ENCODE results near the gene CNNM2.

Gene CNNM2

DNA sequence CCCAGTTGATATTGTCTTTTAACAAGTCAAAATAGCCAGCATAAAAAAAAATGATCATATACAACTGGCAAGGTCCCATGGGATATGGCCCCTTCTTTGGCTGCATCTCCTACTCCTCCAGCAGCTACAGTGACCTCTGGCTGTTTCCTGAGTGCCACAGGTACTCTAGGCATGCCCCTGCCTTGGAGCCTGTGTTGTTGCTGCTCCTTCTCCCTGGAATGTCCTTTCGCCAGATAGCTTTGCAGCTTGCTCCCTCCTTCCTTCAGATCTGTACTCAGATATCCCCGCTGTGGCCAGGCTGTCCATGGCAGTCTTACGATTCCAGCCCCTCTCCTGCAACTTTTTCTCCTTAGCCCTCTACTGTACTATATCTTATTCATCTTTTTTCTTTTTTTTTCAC, 23.3 kb downstream of the CNNM2 start:
- Histone ChIP-seq H3K27ac (replicated peaks) (no peak overlapping the region), H3K27me3 (ENCODE audit: insufficient read depth, poor library complexity, severe bottlenecking) (no peaks in the 10 kb centered on the region), H3K4me3 (replicated peaks; ENCODE audit: insufficient read depth, low read length) (no peak overlapping the region)
- TF ChIP-seq, protein P1, sequence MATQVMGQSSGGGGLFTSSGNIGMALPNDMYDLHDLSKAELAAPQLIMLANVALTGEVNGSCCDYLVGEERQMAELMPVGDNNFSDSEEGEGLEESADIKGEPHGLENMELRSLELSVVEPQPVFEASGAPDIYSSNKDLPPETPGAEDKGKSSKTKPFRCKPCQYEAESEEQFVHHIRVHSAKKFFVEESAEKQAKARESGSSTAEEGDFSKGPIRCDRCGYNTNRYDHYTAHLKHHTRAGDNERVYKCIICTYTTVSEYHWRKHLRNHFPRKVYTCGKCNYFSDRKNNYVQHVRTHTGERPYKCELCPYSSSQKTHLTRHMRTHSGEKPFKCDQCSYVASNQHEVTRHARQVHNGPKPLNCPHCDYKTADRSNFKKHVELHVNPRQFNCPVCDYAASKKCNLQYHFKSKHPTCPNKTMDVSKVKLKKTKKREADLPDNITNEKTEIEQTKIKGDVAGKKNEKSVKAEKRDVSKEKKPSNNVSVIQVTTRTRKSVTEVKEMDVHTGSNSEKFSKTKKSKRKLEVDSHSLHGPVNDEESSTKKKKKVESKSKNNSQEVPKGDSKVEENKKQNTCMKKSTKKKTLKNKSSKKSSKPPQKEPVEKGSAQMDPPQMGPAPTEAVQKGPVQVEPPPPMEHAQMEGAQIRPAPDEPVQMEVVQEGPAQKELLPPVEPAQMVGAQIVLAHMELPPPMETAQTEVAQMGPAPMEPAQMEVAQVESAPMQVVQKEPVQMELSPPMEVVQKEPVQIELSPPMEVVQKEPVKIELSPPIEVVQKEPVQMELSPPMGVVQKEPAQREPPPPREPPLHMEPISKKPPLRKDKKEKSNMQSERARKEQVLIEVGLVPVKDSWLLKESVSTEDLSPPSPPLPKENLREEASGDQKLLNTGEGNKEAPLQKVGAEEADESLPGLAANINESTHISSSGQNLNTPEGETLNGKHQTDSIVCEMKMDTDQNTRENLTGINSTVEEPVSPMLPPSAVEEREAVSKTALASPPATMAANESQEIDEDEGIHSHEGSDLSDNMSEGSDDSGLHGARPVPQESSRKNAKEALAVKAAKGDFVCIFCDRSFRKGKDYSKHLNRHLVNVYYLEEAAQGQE (IDR thresholded peaks at IDR 0.05; ENCODE audit: insufficient replicate concordance, low read depth) = no peak
- TF ChIP-seq, protein P2, sequence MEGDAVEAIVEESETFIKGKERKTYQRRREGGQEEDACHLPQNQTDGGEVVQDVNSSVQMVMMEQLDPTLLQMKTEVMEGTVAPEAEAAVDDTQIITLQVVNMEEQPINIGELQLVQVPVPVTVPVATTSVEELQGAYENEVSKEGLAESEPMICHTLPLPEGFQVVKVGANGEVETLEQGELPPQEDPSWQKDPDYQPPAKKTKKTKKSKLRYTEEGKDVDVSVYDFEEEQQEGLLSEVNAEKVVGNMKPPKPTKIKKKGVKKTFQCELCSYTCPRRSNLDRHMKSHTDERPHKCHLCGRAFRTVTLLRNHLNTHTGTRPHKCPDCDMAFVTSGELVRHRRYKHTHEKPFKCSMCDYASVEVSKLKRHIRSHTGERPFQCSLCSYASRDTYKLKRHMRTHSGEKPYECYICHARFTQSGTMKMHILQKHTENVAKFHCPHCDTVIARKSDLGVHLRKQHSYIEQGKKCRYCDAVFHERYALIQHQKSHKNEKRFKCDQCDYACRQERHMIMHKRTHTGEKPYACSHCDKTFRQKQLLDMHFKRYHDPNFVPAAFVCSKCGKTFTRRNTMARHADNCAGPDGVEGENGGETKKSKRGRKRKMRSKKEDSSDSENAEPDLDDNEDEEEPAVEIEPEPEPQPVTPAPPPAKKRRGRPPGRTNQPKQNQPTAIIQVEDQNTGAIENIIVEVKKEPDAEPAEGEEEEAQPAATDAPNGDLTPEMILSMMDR (IDR thresholded peaks at IDR 0.05; ENCODE audit: insufficient read depth, low read length) = no peak
- no peak for TF ChIP-seq SPI1 (IDR thresholded peaks at IDR 0.05; ENCODE audit: borderline replicate concordance, low read depth)
- TF ChIP-seq GABPA (IDR thresholded peaks at IDR 0.05; ENCODE audit: low read depth) = no peak
- no peak for TF ChIP-seq POLR2AphosphoS5 (IDR thresholded peaks at IDR 0.05; ENCODE audit: low read depth)
- no peak for DNase-seq (ENCODE audit: low read depth in 1 of 2, low spot score in 1 of 2)

DNA sequence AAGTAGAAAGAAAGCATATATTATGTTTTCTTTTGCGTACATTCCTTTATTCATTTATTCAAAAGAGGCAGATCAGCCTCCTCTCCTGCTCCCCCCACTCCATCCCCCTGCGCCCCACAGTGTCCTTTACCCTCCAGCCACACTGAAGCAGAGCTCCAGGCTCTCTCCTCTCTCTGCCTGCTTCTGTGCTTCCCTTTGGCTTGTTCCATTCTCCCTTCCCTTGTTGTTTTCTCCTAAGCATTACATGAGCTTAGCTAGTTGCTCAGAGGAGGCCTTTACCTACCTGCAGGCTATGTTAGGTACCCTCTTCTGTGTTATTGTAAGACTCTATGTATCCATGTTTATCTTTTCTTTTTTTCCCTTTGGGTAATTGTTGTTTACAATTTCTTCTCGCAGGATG, 27.4 kb downstream of the CNNM2 start:
- Histone ChIP-seq H3K4me3 (replicated peaks; ENCODE audit: insufficient read depth, low read length) (no peak overlapping the region), H3K27me3 (ENCODE audit: insufficient read depth, poor library complexity, severe bottlenecking) (no peaks in the 10 kb centered on the region), H3K27ac (replicated peaks) (no peak overlapping the region)
- no peak for DNase-seq (ENCODE audit: low read depth in 1 of 2, low spot score in 1 of 2)
- no peak for TF ChIP-seq SPI1 (IDR thresholded peaks at IDR 0.05; ENCODE audit: borderline replicate concordance, low read depth)
- TF ChIP-seq POLR2AphosphoS5 (IDR thresholded peaks at IDR 0.05; ENCODE audit: low read depth) = no peak
- TF ChIP-seq, protein P1 (IDR thresholded peaks at IDR 0.05; ENCODE audit: insufficient replicate concordance, low read depth) = no peak
- TF ChIP-seq GABPA (IDR thresholded peaks at IDR 0.05; ENCODE audit: low read depth) = no peak
- TF ChIP-seq, protein P2 (IDR thresholded peaks at IDR 0.05; ENCODE audit: insufficient read depth, low read length) = no peak

DNA sequence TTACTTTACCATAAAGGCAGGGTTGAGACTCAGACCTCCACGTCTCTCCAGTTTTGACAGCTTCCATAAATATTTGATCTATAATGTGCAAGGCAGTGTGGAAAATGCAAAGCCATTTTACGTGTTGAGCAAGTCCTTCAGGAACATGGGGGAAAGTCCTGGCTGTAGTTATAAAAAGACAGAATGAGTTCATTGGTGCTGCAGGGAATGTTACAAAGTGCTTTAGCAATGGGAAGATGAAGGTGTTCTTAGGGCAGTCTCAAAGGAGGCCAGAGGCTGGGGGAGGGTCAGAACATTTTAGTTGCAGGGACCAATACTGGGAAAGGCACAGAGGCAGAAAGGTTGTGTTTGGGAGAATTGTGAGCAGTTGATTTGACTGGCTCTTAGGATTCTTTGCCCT, 27.9 kb downstream of the CNNM2 start:
- no peak for DNase-seq (ENCODE audit: low read depth in 1 of 2, low spot score in 1 of 2)
- no peak overlapping the region for H3K4me3 ChIP-seq (replicated peaks; ENCODE audit: insufficient read depth, low read length)
- no peaks in the 10 kb centered on the region for H3K27me3 ChIP-seq (ENCODE audit: insufficient read depth, poor library complexity, severe bottlenecking)
- H3K27ac ChIP-seq (replicated peaks) = no peak overlapping the region
- TF ChIP-seq POLR2AphosphoS5 (IDR thresholded peaks at IDR 0.05; ENCODE audit: low read depth) (no peak), SPI1 (IDR thresholded peaks at IDR 0.05; ENCODE audit: borderline replicate concordance, low read depth) (no peak), GABPA (IDR thresholded peaks at IDR 0.05; ENCODE audit: low read depth) (no peak)
- TF ChIP-seq, protein P1 (IDR thresholded peaks at IDR 0.05; ENCODE audit: insufficient replicate concordance, low read depth) = no peak
- TF ChIP-seq, protein P2 (IDR thresholded peaks at IDR 0.05; ENCODE audit: insufficient read depth, low read length) = no peak
